Measurements from ENCODE around the gene ITFG1.

Gene ITFG1

GRCh38 chr16:47304563-47304962 lies 156.3 kb downstream of the ITFG1 start:
- no peak for ATAC-seq
- TF ChIP-seq RARB (CRISPR knock-in tag; IDR thresholded peaks at IDR 0.05): no peak
- TF ChIP-seq ZFP3 (CRISPR knock-in tag; IDR thresholded peaks at IDR 0.05): no peak
- TF ChIP-seq ZC3H10 (CRISPR knock-in tag; IDR thresholded peaks at IDR 0.05): no peak
- TF ChIP-seq ARNTL (CRISPR knock-in tag; IDR thresholded peaks at IDR 0.05; ENCODE audit: borderline replicate concordance, low read depth): no peak
- no peak for TF ChIP-seq TCF4 (CRISPR knock-in tag; IDR thresholded peaks at IDR 0.05; ENCODE audit: borderline replicate concordance)
- TF ChIP-seq CSDC2 (CRISPR knock-in tag; IDR thresholded peaks at IDR 0.05): no peak
- TF ChIP-seq ZNF565 (CRISPR knock-in tag; conservative IDR thresholded peaks at IDR 0.05; ENCODE audit: low read depth): no peak
- no peak for TF ChIP-seq TOX (CRISPR knock-in tag; IDR thresholded peaks at IDR 0.05; ENCODE audit: borderline replicate concordance)
- TF ChIP-seq ISL1 (CRISPR knock-in tag; IDR thresholded peaks at IDR 0.05): no peak
- no peak for TF ChIP-seq CREB5 (CRISPR knock-in tag; IDR thresholded peaks at IDR 0.05; ENCODE audit: low read depth)
- no peak for TF ChIP-seq ZNF8 (CRISPR knock-in tag; IDR thresholded peaks at IDR 0.05)
- no peak for TF ChIP-seq OSR1 (CRISPR knock-in tag; IDR thresholded peaks at IDR 0.05)
- no peak for TF ChIP-seq BACH2 (CRISPR knock-in tag; IDR thresholded peaks at IDR 0.05; ENCODE audit: borderline replicate concordance)
- no peak for TF ChIP-seq CSRNP3 (CRISPR knock-in tag; IDR thresholded peaks at IDR 0.05)
- TF ChIP-seq ZNF70 (CRISPR knock-in tag; IDR thresholded peaks at IDR 0.05): no peak
- TF ChIP-seq POU6F1 (CRISPR knock-in tag; IDR thresholded peaks at IDR 0.05; ENCODE audit: borderline replicate concordance, low read depth): no peak

GRCh38 chr16:47299587-47299986 lies 161.3 kb downstream of the ITFG1 start:
- TF ChIP-seq ARNTL (CRISPR knock-in tag; IDR thresholded peaks at IDR 0.05; ENCODE audit: borderline replicate concordance, low read depth) (no peak), ISL1 (CRISPR knock-in tag; IDR thresholded peaks at IDR 0.05) (no peak)
- no peak for ATAC-seq

- TF ChIP-seq TSHZ2 (CRISPR knock-in tag; IDR thresholded peaks at IDR 0.05) (no peak), SNAI2 (CRISPR knock-in tag; IDR thresholded peaks at IDR 0.05) (no peak), TCF4 (CRISPR knock-in tag; IDR thresholded peaks at IDR 0.05; ENCODE audit: borderline replicate concordance) (no peak), OSR1 (CRISPR knock-in tag; IDR thresholded peaks at IDR 0.05) (no peak), RARB (CRISPR knock-in tag; IDR thresholded peaks at IDR 0.05) (no peak), ZNF565 (CRISPR knock-in tag; conservative IDR thresholded peaks at IDR 0.05; ENCODE audit: low read depth) (no peak), ARNTL (CRISPR knock-in tag; IDR thresholded peaks at IDR 0.05; ENCODE audit: borderline replicate concordance, low read depth) (no peak), CREB5 (CRISPR knock-in tag; IDR thresholded peaks at IDR 0.05; ENCODE audit: low read depth) (no peak), ISL1 (CRISPR knock-in tag; IDR thresholded peaks at IDR 0.05) (no peak), ZFP3 (CRISPR knock-in tag; IDR thresholded peaks at IDR 0.05) (no peak), CSDC2 (CRISPR knock-in tag; IDR thresholded peaks at IDR 0.05) (no peak), BACH2 (CRISPR knock-in tag; IDR thresholded peaks at IDR 0.05; ENCODE audit: borderline replicate concordance) (no peak), ZFP30 (CRISPR knock-in tag; IDR thresholded peaks at IDR 0.05) (no peak), ESRRG (CRISPR knock-in tag; IDR thresholded peaks at IDR 0.05) (no peak), CSRNP3 (CRISPR knock-in tag; IDR thresholded peaks at IDR 0.05) (no peak)
- TF ChIP-seq, protein P1, sequence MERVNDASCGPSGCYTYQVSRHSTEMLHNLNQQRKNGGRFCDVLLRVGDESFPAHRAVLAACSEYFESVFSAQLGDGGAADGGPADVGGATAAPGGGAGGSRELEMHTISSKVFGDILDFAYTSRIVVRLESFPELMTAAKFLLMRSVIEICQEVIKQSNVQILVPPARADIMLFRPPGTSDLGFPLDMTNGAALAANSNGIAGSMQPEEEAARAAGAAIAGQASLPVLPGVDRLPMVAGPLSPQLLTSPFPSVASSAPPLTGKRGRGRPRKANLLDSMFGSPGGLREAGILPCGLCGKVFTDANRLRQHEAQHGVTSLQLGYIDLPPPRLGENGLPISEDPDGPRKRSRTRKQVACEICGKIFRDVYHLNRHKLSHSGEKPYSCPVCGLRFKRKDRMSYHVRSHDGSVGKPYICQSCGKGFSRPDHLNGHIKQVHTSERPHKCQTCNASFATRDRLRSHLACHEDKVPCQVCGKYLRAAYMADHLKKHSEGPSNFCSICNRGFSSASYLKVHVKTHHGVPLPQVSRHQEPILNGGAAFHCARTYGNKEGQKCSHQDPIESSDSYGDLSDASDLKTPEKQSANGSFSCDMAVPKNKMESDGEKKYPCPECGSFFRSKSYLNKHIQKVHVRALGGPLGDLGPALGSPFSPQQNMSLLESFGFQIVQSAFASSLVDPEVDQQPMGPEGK (CRISPR knock-in tag; IDR thresholded peaks at IDR 0.05; ENCODE audit: borderline replicate concordance): no peak
These were observed 175.9 kb downstream of the ITFG1 start for GRCh38 chr16:47284999-47285398.

More at GRCh38 chr16:47284999-47285398, 175.9 kb downstream of the ITFG1 start:
- ATAC-seq: no peak
